Endothelial cell of umbilical vein (primary cell): ENCODE results near the gene AUTS2.

Source experiments
- CTCF ChIP-seq, 2 donors: IDR thresholded peaks; 1 replicate in 1 of 2; 2 replicates in 1 of 2; pipeline ENCODE4 v1.5.1; 2011; ENCODE audit warnings: low read length in 2 of 2, mild to moderate bottlenecking in 2 of 2, moderate library complexity in 2 of 2, control low read depth in 1 of 2, inconsistent platforms in 1 of 2, low read depth in 1 of 2; ENCODE audit not compliant: insufficient read depth in 1 of 2; ENCODE audit errors: extremely low read depth in 1 of 2
- EZH2 ChIP-seq: IDR thresholded peaks from 2 replicates; pipeline ENCODE4 v1.6.1; 2012; ENCODE audit warnings: borderline replicate concordance, low read depth, mild to moderate bottlenecking, moderate library complexity, low read length, inconsistent platforms; ENCODE audit not compliant: severe bottlenecking
- MAX ChIP-seq: IDR thresholded peaks from 2 replicates; pipeline ENCODE4 v1.6.1; 2011; ENCODE audit not compliant: insufficient read depth, insufficient read length
- POLR2A ChIP-seq: IDR thresholded peaks from 2 replicates; pipeline ENCODE4 v1.6.1; 2012; ENCODE audit warnings: low read depth, mild to moderate bottlenecking, control low read depth, low read length
- POLR2AphosphoS5 ChIP-seq: IDR thresholded peaks from 2 replicates; pipeline ENCODE4 v1.6.1; 2012; ENCODE audit warnings: low read depth, mild to moderate bottlenecking, control low read depth, low read length, moderate library complexity; ENCODE audit not compliant: insufficient read depth

GRCh38 chr7:70571961-70572360 is 973.7 kb downstream of the AUTS2 start:
- TF ChIP-seq POLR2AphosphoS5 = no peak
- TF ChIP-seq CTCF (IDR thresholded peaks at IDR 0.05; ENCODE audit: extremely low read depth in 1 of 2, insufficient read depth in 1 of 2, low read depth in 1 of 2, low read length in 2 of 2) = no peak
- no peak for TF ChIP-seq MAX
- no peak for TF ChIP-seq POLR2A
- TF ChIP-seq EZH2 = no peak
